Measurements from ENCODE around the gene ATF7IP2. TPM values are rescaled to one million over a fixed set of nuclear protein-coding genes. Genes with fewer than 3 reads are reported as not detected.

The ATF7IP2 gene
- total RNA-seq, 2 donors from 2014 or later: 4.9 to 8.8 TPM

DNA sequence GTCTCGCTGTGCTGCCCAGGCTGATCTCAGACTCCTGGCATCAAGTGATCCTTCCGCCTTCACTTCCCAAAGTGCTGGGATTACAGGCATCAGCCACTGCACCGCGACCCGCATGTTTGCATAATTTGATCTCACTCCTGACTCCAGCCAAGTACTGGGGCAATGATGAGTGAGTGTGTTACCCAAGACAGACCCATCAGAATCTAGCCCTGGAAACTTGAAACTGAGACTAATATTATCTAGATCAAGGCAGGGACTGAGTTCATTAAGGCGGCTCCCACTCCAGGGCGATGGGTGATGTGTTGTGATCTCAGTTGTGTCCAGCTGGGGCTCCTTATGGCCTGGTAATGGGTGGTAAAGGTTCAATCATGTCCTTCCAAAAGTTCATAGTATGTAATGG is 141.1 kb downstream of the ATF7IP2 start:
- intact Hi-C loops (cut with DNase I): no loop called here

DNA sequence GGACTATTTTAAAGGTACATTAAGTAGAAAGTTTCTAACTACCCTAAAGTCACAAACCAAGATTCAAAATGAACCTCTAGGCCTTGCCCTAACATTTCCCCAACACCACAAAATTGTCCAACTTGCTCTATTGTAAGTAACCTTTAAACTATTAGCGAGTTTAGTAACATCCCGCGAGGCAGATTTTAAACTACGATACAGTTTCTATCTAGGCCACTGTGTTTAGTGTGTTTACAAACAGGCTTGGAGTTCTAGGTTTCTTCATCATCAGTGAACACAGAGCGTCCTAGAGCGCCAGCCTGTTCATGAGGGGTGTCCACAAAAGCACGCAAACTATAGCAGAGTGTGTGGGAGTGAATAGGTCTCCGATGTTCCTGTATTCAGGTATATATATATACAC is 142.8 kb downstream of the ATF7IP2 start:
- no peak for DNase-seq (ENCODE audit: low spot score)
- intact Hi-C loops (cut with DNase I): no loop called here

More for the DNA sequence above, 141.1 kb downstream of the ATF7IP2 start:
- DNase-seq (ENCODE audit: low spot score): no peak

DNA sequence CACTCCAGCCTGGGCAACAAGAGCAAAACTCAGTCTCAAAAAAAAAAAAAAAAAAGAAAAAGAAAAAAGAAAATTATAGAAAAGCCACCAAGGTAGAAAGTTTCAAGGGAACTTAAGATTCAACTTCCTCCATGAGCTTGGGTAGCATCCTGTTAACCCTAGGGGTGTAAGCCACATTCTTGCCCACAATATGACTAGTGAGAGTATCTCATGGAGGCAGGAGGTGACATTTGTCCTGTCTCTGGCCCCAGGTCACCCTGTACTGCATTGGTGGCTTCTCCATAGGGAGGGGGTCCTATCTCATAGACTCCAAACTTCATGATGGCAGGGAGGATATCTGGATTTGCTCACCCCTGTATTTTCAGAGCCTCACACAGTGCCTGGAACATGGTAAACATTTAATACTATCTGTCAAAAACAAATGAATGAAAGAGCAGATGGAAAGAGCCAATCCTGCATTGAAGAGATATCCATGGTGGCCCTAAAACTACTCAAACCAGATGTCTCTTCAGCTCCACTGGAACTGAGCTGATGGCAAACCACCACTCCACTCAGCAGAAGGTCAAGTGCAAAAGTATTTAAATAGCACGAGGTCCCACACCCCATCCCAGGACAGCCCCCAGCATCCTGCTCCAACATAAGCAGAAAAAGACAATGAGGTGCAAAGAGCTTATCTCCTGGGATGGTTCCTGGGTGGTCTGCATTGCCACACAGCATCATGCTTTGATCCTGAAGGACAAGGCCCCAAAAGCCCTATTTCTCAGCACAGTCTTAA is 144.2 kb downstream of the ATF7IP2 start:
- intact Hi-C loops (cut with DNase I): no loop called here
- no peak for DNase-seq (ENCODE audit: low spot score)

DNA sequence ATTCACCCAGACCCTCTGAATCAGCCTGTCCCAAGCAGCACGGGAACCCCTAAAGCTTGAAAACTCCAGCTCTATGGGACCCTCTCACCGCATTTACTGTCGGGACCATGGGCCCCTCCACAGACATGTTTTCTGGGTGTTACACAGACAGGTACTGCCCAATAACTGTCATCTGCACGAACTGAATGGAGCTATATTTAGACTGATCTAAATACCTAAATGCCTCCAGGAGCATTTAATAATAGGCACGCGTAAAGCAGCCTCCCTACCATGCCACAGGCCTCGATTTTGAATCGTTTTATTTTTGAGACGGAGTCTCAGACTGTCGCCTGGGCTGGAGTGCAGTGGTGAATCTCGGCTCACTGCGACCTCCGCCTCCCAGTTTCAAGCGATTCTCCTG is 144.8 kb downstream of the ATF7IP2 start:
- no peak for DNase-seq (ENCODE audit: low spot score)
- intact Hi-C loops (cut with DNase I): no loop called here

DNA sequence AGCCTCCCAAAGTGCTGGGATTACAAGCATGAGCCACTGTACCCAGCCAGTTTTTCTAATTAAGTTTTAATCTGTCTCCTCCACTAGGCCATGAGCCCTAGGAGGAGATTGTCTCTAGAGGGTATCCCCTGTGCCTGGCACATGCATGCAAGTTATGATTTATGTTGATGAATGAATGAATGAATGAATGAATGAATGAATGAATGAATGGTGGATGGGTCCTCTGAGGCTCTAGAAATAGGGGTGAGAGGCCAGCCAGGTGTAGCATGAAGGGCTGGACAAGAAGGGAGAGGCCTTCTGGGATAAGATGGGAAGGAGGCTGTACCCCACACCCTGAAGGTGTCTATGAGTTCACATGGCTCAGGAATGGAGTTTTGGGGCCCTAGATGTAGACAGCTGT is 145.7 kb downstream of the ATF7IP2 start:
- DNase-seq (ENCODE audit: low spot score): no peak
- intact Hi-C loops (cut with DNase I): no loop called here

Other genes with a start within 250 kb of the ATF7IP2 start
- 1 to 10 TPM; 1.6 to 3.2 TPM for gene GRIN2A, start 203.6 kb upstream of the ATF7IP2 start, total RNA-seq
- gene EMP2, start 194.5 kb downstream of the ATF7IP2 start, total RNA-seq: 10 to 100 TPM; 45.8 to 68.5 TPM